Measurements from ENCODE around the gene APELA. TPM values are rescaled to one million over a fixed set of nuclear protein-coding genes. Genes with fewer than 3 reads are reported as not detected.

APELA gene
- total and polyA plus RNA-seq, 3 donors from 2014 or later, result not detected

- no peak for DNase-seq
- Histone ChIP-seq H3K9me3 (no peaks in the 10 kb centered on the region), H3K27ac (no peak overlapping the region), H3K27me3 (no peaks in the 10 kb centered on the region), H3K4me1 (no peaks in the 10 kb centered on the region), H3K36me3 (ENCODE audit: low read depth, missing control alignments) (no peaks in the 10 kb centered on the region), H3K4me3 (no peak overlapping the region)
- no peak for TF ChIP-seq POLR2A (IDR thresholded peaks at IDR 0.05)
- no peak for TF ChIP-seq CTCF (IDR thresholded peaks at IDR 0.05)
- 71 to 85% methylated on average over 3 of the region's 3 CpGs for WGBS, 2 donors
- intact Hi-C loops (cut with DNase I; ENCODE audit: low total_unique reads), result no loop called here
Observed at GRCh38 chr4:164892018-164892417, 15.0 kb downstream of the APELA start.

- DNase-seq, result no peak
- no peak overlapping the region for H3K4me3 ChIP-seq
- H3K9me3 ChIP-seq, result no peaks in the 10 kb centered on the region
- intact Hi-C loops (cut with DNase I; ENCODE audit: low total_unique reads), result no loop called here
- WGBS, 2 donors, result 89 to 93% methylated on average over 3 of the region's 3 CpGs
- TF ChIP-seq POLR2A (IDR thresholded peaks at IDR 0.05) (no peak), CTCF (IDR thresholded peaks at IDR 0.05) (no peak)
- H3K27me3 ChIP-seq, result no peaks in the 10 kb centered on the region
- no peak overlapping the region for H3K27ac ChIP-seq
- no peaks in the 10 kb centered on the region for H3K36me3 ChIP-seq (ENCODE audit: low read depth, missing control alignments)
- no peaks in the 10 kb centered on the region for H3K4me1 ChIP-seq
Observed at GRCh38 chr4:164894702-164895101, 17.7 kb downstream of the APELA start.

GRCh38 chr4:164902608-164903007 lies 25.6 kb downstream of the APELA start:
- H3K9me3 ChIP-seq, result no peaks in the 10 kb centered on the region
- intact Hi-C loops (cut with DNase I; ENCODE audit: low total_unique reads), result no loop called here
- WGBS, 2 donors, result 66 to 87% methylated on average over 3 to 5 of the region's 5 CpGs
- no peaks in the 10 kb centered on the region for H3K4me1 ChIP-seq
- no peaks in the 10 kb centered on the region for H3K27me3 ChIP-seq
- TF ChIP-seq CTCF (IDR thresholded peaks at IDR 0.05) (no peak), POLR2A (IDR thresholded peaks at IDR 0.05) (no peak)
- H3K4me3 ChIP-seq, result no peak overlapping the region
- H3K27ac ChIP-seq, result no peak overlapping the region
- DNase-seq, result no peak
- no peaks in the 10 kb centered on the region for H3K36me3 ChIP-seq (ENCODE audit: low read depth, missing control alignments)

- Histone ChIP-seq H3K27me3 (no peaks in the 10 kb centered on the region), H3K9me3 (no peaks in the 10 kb centered on the region), H3K4me1 (no peaks in the 10 kb centered on the region), H3K4me3 (no peak overlapping the region), H3K27ac (no peak overlapping the region), H3K36me3 (ENCODE audit: low read depth, missing control alignments) (no peaks in the 10 kb centered on the region)
- no peak for DNase-seq
- TF ChIP-seq POLR2A (IDR thresholded peaks at IDR 0.05), result no peak
- TF ChIP-seq CTCF (IDR thresholded peaks at IDR 0.05), result no peak
- intact Hi-C loops (cut with DNase I; ENCODE audit: low total_unique reads), result no loop called here
- 88 to 89% methylated on average over 5 of the region's 5 CpGs for WGBS, 2 donors
Observed at GRCh38 chr4:164904336-164904735, 27.4 kb downstream of the APELA start.

- Histone ChIP-seq H3K27ac (no peak overlapping the region), H3K4me1 (no peaks in the 10 kb centered on the region), H3K9me3 (no peaks in the 10 kb centered on the region), H3K4me3 (no peak overlapping the region), H3K36me3 (ENCODE audit: low read depth, missing control alignments) (no peaks in the 10 kb centered on the region), H3K27me3 (no peaks in the 10 kb centered on the region)
- intact Hi-C loops (cut with DNase I; ENCODE audit: low total_unique reads), result no loop called here
- 72 to 83% methylated on average over 2 of the region's 2 CpGs for WGBS, 2 donors
- no peak for DNase-seq
- TF ChIP-seq POLR2A (IDR thresholded peaks at IDR 0.05), result no peak
- no peak for TF ChIP-seq CTCF (IDR thresholded peaks at IDR 0.05)
Observed at GRCh38 chr4:164904941-164905340, 28.0 kb downstream of the APELA start.

All from testis (tissue), 3 donors.